Ureter (tissue), 1 donor: ENCODE results near the gene RNF225. TPM values are rescaled to one million over a fixed set of nuclear protein-coding genes. Genes with fewer than 3 reads are reported as not detected.
A peak's percentile ranks its signal among the peaks of the same experiment; 100 is the strongest.
"Not testable (repeated sequence)": the region's sequence is repeated elsewhere in the genome, so short reads cannot be mapped to it uniquely, and the experiment has no call there.

Experiments used
- DNase-seq: peaks from one replicate; pipeline ENCODE4 v3.0.0-alpha.2; 2020; ENCODE audit warnings: low spot score
- total RNA-seq: library from RNA; stranded (reverse); gene quantifications from one replicate; pipeline ENCODE4 v1.2.4, GENCODE V29; 2023
- donor health status: DM: yes; HTN: yes; CAD: no.

RNF225 gene
- total RNA-seq, 1 donor from 2014 or later, result 1.8 TPM

GRCh38 chr19:58387338-58388174 lies 7.9 kb upstream of the RNF225 start:
- no peak for DNase-seq

GRCh38 chr19:58388175-58388526 lies 7.3 kb upstream of the RNF225 start:
- DNase-seq, result no peak

- no peak for DNase-seq
Measured at GRCh38 chr19:58392945-58393724, 2.3 kb upstream of the RNF225 start.

GRCh38 chr19:58393725-58394033 lies 1.8 kb upstream of the RNF225 start:
- DNase-seq, result no peak

GRCh38 chr19:58394821-58395219 lies 636 bp upstream of the RNF225 start:
- DNase-seq, result no peak

- DNase-seq, result no peak
Measured at GRCh38 chr19:58395979-58396627, 647 bp downstream of the RNF225 start.

GRCh38 chr19:58396691-58397532 lies 1.5 kb downstream of the RNF225 start:
- DNase-seq, result no peak

- no peak for DNase-seq
Measured at GRCh38 chr19:58397533-58398037, 2.1 kb downstream of the RNF225 start.

GRCh38 chr19:58398087-58398486 lies 2.6 kb downstream of the RNF225 start:
- DNase-seq, result no peak

GRCh38 chr19:58398545-58398944 lies 3.1 kb downstream of the RNF225 start:
- DNase-seq, result no peak

- no peak for DNase-seq
Measured at GRCh38 chr19:58399903-58400302, 4.4 kb downstream of the RNF225 start.

- no peak for DNase-seq
Measured at GRCh38 chr19:58400316-58400915, 5.0 kb downstream of the RNF225 start.

GRCh38 chr19:58400916-58401839 lies 5.7 kb downstream of the RNF225 start:
- DNase-seq, result peak; percentile 99

- no peak for DNase-seq
Measured at GRCh38 chr19:58401840-58402421, 6.5 kb downstream of the RNF225 start.

GRCh38 chr19:58403920-58404478 lies 8.5 kb downstream of the RNF225 start:
- not testable (repeated sequence) for DNase-seq

- DNase-seq, result no peak
Measured at GRCh38 chr19:58406818-58407657, 11.6 kb downstream of the RNF225 start.

- no peak for DNase-seq
Measured at GRCh38 chr19:58407658-58408151, 12.2 kb downstream of the RNF225 start.
